HCT116 (cell line): ENCODE results near the gene AKNAD1. TPM values are rescaled to one million over a fixed set of nuclear protein-coding genes. Genes with fewer than 3 reads are reported as not detected.

Source experiments
- ATAC-seq: fragments of 200-7000 bp; cut with Tn5 transposase; 2 replicates; pipeline ENCODE4 v1.9.1; 2020; ENCODE audit warnings: mild to moderate bottlenecking, moderate library complexity
- BruUV-seq: library from RNA; stranded (reverse); fragments of 400-500 nt; replicated peaks from 2 replicates; lab custom pipeline; 2021; lab: Mats Ljungman, UMichigan
- CTCF ChIA-PET: fragments of 300-600 bp; sonication (Branson Sonifier 250); formaldehyde crosslinking; loops from one replicate; lab custom pipeline; 2021; ENCODE audit warnings: antibody characterized with exemption; lab: Charles Lee
- POLR2A ChIA-PET: fragments of 300-600, 350-600 bp; sonication (Branson Sonifier 250); formaldehyde crosslinking; loops from one replicate; lab custom pipeline; 2021; ENCODE audit warnings: antibody characterized with exemption; lab: Charles Lee
- RAD21 ChIA-PET, 2 experiments: fragments of 300-600 bp; sonication (Branson Sonifier 250); formaldehyde crosslinking; loops; one replicate each; lab custom pipeline; 2023; ENCODE audit warnings: low total read pairs in 2 of 2; ENCODE audit not compliant: uncharacterized antibody in 2 of 2, unreplicated experiment in 2 of 2, low non-redundant PET in 1 of 2; lab: Charles Lee
- DNase-seq: peaks from one replicate; pipeline ENCODE4 v3.0.0-alpha.2; 2010; ENCODE audit warnings: low read depth, low spot score
- H2AFZ ChIP-seq: fragments of 200-600 bp; shearing (Covaris generic), sonication (generic); 2 replicates; pipeline ENCODE4 v1.6.1; 2017; ENCODE audit warnings: low read depth, mixed run types, mixed read lengths, antibody characterized with exemption, low read length; ENCODE audit not compliant: poor library complexity, severe bottlenecking
- H3K27ac ChIP-seq: 2 replicates; pipeline ENCODE4 v1.5.1; 2012; ENCODE audit warnings: low read depth, low read length
- H3K27me3 ChIP-seq: fragments of 200-600 bp; sonication (generic); 2 replicates; pipeline ENCODE4 v1.6.1; 2016; ENCODE audit warnings: mixed run types, low read length, mixed read lengths; ENCODE audit not compliant: insufficient read depth
- H3K36me3 ChIP-seq, 2 experiments: fragments of 200-500 bp in 1 of 2; fragments of 200-600 bp in 1 of 2; sonication (Bioruptor generic) in 1 of 2; sonication (generic) in 1 of 2; 2 replicates each; pipeline versions ENCODE4 v1.5.1 to v1.6.1; 2014 to 2016; ENCODE audit warnings: low read length in 2 of 2, inconsistent platforms in 1 of 2, mixed read lengths in 1 of 2, mixed run types in 1 of 2; ENCODE audit not compliant: insufficient read depth in 2 of 2, control insufficient read depth in 1 of 2
- H3K4me1 ChIP-seq, 2 experiments: fragments of 200-600 bp in 1 of 2; sonication (generic) in 1 of 2; 2 replicates each; pipeline versions ENCODE4 v1.5.1 to v1.6.1; 2012 to 2017; ENCODE audit warnings: low read length in 2 of 2, inconsistent platforms in 1 of 2, mild to moderate bottlenecking in 1 of 2, mixed read lengths in 1 of 2, mixed run types in 1 of 2, moderate library complexity in 1 of 2; ENCODE audit not compliant: insufficient read depth in 2 of 2, control insufficient read depth in 1 of 2
- H3K4me2 ChIP-seq: fragments of 200-600 bp; sonication (generic); 2 replicates; pipeline ENCODE4 v1.6.1; 2017; ENCODE audit warnings: mixed run types, low read length, mixed read lengths
- H3K4me3 ChIP-seq, 2 experiments: fragments of 200-600 bp in 1 of 2; sonication (generic) in 1 of 2; replicated peaks in 1 of 2; 2 replicates each; pipeline ENCODE4 v1.5.1; 2011 to 2016; ENCODE audit warnings: low read length in 2 of 2, control low read depth in 1 of 2, low read depth in 1 of 2, mild to moderate bottlenecking in 1 of 2, mixed read lengths in 1 of 2, mixed run types in 1 of 2
- H3K79me2 ChIP-seq: fragments of 200-600 bp; sonication (generic); 2 replicates; pipeline ENCODE4 v1.6.1; 2017; ENCODE audit warnings: mild to moderate bottlenecking, mixed run types, low read length, moderate library complexity, mixed read lengths; ENCODE audit not compliant: insufficient read depth
- H3K9ac ChIP-seq: fragments of 200-600 bp; sonication (generic); 2 replicates; pipeline ENCODE4 v1.6.1; 2016; ENCODE audit warnings: low read length, mixed read lengths
- H3K9me2 ChIP-seq: fragments of 200-600 bp; sonication (generic), shearing (Covaris generic); 2 replicates; pipeline ENCODE4 v1.6.1; 2017; ENCODE audit warnings: mixed run types, mild to moderate bottlenecking, moderate library complexity; ENCODE audit not compliant: insufficient read depth
- H3K9me3 ChIP-seq, 2 experiments: fragments of 200-500 bp in 1 of 2; fragments of 200-600 bp in 1 of 2; sonication (Bioruptor generic) in 1 of 2; sonication (generic) in 1 of 2; 2 replicates each; pipeline ENCODE4 v1.6.1; 2014 to 2017; ENCODE audit warnings: low read length in 2 of 2, mixed read lengths in 2 of 2, inconsistent platforms in 1 of 2, low read depth in 1 of 2, mild to moderate bottlenecking in 1 of 2, mixed run types in 1 of 2, moderate library complexity in 1 of 2; ENCODE audit not compliant: control insufficient read depth in 1 of 2, insufficient read depth in 1 of 2
- H4K20me1 ChIP-seq: fragments of 200-600 bp; sonication (generic), shearing (Covaris generic); 2 replicates; pipeline ENCODE4 v1.6.1; 2017; ENCODE audit warnings: mixed run types, mild to moderate bottlenecking, moderate library complexity; ENCODE audit not compliant: insufficient read depth
- CEBPB ChIP-seq: IDR thresholded peaks from 2 replicates; pipeline ENCODE4 v1.6.1; 2012; ENCODE audit warnings: low read depth
- CTCF ChIP-seq, 3 experiments: fragments of 200-600 bp in 1 of 3; sonication (generic) in 1 of 3; IDR thresholded peaks in 2 of 3; conservative IDR thresholded peaks in 1 of 3; 2 replicates each; pipeline ENCODE4 v1.5.1; 2012 to 2017; ENCODE audit warnings: low read depth in 2 of 3, low read length in 2 of 3, antibody characterized with exemption in 1 of 3, borderline replicate concordance in 1 of 3, control low read depth in 1 of 3, mild to moderate bottlenecking in 1 of 3, mixed read lengths in 1 of 3, mixed run types in 1 of 3, moderate library complexity in 1 of 3; ENCODE audit not compliant: insufficient read depth in 1 of 3
- EGR1 ChIP-seq: IDR thresholded peaks from 2 replicates; pipeline ENCODE4 v1.6.1; 2012; ENCODE audit warnings: low read depth
- ELF1 ChIP-seq: IDR thresholded peaks from 2 replicates; pipeline ENCODE4 v1.6.1; 2012; ENCODE audit warnings: low read depth, borderline replicate concordance
- EZH2phosphoT487 ChIP-seq: fragments of 200-600 bp; IDR thresholded peaks from 2 replicates; pipeline ENCODE4 v1.6.1; 2018; ENCODE audit warnings: antibody characterized with exemption, borderline replicate concordance
- POLR2A ChIP-seq: IDR thresholded peaks from 2 replicates; pipeline ENCODE4 v1.7.0; 2011; ENCODE audit warnings: borderline replicate concordance; ENCODE audit not compliant: insufficient read depth, insufficient read length; ENCODE audit errors: extremely low read depth
- RAD21 ChIP-seq: IDR thresholded peaks from 2 replicates; pipeline ENCODE4 v1.6.1; 2012; ENCODE audit warnings: low read depth, mild to moderate bottlenecking
- REST ChIP-seq: IDR thresholded peaks from 2 replicates; pipeline ENCODE4 v1.6.1; 2012; ENCODE audit warnings: low read depth
- SIN3A ChIP-seq: IDR thresholded peaks from 2 replicates; pipeline ENCODE4 v1.6.1; 2012; ENCODE audit warnings: low read depth
- SRF ChIP-seq: IDR thresholded peaks from 2 replicates; pipeline ENCODE4 v1.6.1; 2012; ENCODE audit warnings: low read depth
- TCF7L2 ChIP-seq: IDR thresholded peaks from 2 replicates; pipeline ENCODE4 v1.7.0; 2011; ENCODE audit warnings: borderline replicate concordance, inconsistent platforms; ENCODE audit not compliant: insufficient read depth, insufficient read length; ENCODE audit errors: extremely low read depth
- YY1 ChIP-seq: IDR thresholded peaks from 2 replicates; pipeline ENCODE4 v1.6.1; 2011; ENCODE audit warnings: low read length, low read depth, moderate library complexity, mild to moderate bottlenecking; ENCODE audit not compliant: insufficient replicate concordance; ENCODE audit errors: extremely low read depth
- ZFX ChIP-seq: fragments of 450-650 bp; IDR thresholded peaks from 2 replicates; pipeline ENCODE4 v1.6.1; 2017
- intact Hi-C: fragments of 100-400 bp; cut with micrococcal nuclease; formaldehyde crosslinking; loops from 2 replicates; pipeline ENCODE4 v1.10.0; 2022
- total RNA-seq: library from RNA; stranded (reverse); gene quantifications from one replicate; pipeline ENCODE4 v1.2.1, GENCODE V29; 2021; ENCODE audit not compliant: unreplicated experiment

AKNAD1 gene
- total RNA-seq, 1 experiment from 2014 or later, result 0.15 TPM

- Histone ChIP-seq H3K9me2 (no peaks in the 10 kb centered on the region), H3K4me1 (no peaks in the 10 kb centered on the region), H3K4me3 (no peak overlapping the region), H3K9ac (no peak overlapping the region), H4K20me1 (no peaks in the 10 kb centered on the region), H2AFZ (no peak overlapping the region), H3K79me2 (peaks cover 32% of the 10 kb centered on the region), H3K4me2 (no peak overlapping the region)
- RAD21 ChIA-PET, result interaction anchor here in 1 of 2 experiments (1.3 kb wide), 1 partner anchor 69 kb away, joined by 3 read pairs; no protein-coding TSS in a partner anchor
- no peak for TF ChIP-seq TCF7L2
- TF ChIP-seq SRF, result no peak
- TF ChIP-seq POLR2A, result no peak
- TF ChIP-seq REST, result no peak
- TF ChIP-seq SIN3A, result no peak
- no peak for TF ChIP-seq EGR1
- no peak for TF ChIP-seq ELF1
- no peak for TF ChIP-seq YY1
- TF ChIP-seq ZFX, result no peak
- TF ChIP-seq CEBPB, result no peak
- no peak for TF ChIP-seq EZH2phosphoT487
- TF ChIP-seq CTCF (IDR thresholded peaks at IDR 0.05 in 2 of 3, conservative IDR thresholded peaks at IDR 0.05 in 1 of 3; ENCODE audit: borderline replicate concordance in 1 of 3, insufficient read depth in 1 of 3, low read depth in 2 of 3, low read length in 2 of 3), result peak; percentile 54 to 79 (median 71)
- peak; percentile 78 for TF ChIP-seq RAD21
- TF ChIP-seq, all 23 proteins: peak for 2
- DNase-seq, result peak; percentile 40
- intact Hi-C loops, result loop anchor here (1.0 to 10.0 kb wide), 4 partner anchors 70 to 1113 kb away; partner anchors contain the start of gene STXBP3
- CTCF ChIA-PET, result interaction anchor here (1.0 to 5.3 kb wide), 2 partner anchors 58 to 70 kb away, joined by 4 to 93 read pairs; no protein-coding TSS in a partner anchor
- POLR2A ChIA-PET, result no interaction called here
- peaks cover 5 to 12% of the 10 kb centered on the region in 2 experiments; a peak in 3 of 4 replicates for H3K36me3 ChIP-seq
- no peak overlapping the region for H3K27ac ChIP-seq
- peak; percentile 81 for ATAC-seq
- H3K9me3 ChIP-seq, result no peaks in the 10 kb centered on the region
- no TSS peak for BruUV-seq
- no peaks in the 10 kb centered on the region for H3K27me3 ChIP-seq
These were observed 41.2 kb upstream of the AKNAD1 start for GRCh38 chr1:108897865-108898720.
